Epithelial cell of proximal tubule (primary cell): ENCODE data around the gene OR10K1. TPM values are rescaled to one million over a fixed set of nuclear protein-coding genes. Genes with fewer than 3 reads are reported as not detected.

Experiments
- DNase-seq: peaks from one replicate; pipeline ENCODE4 v3.0.0-alpha.2; 2011; ENCODE audit warnings: low read depth
- H3K4me3 ChIP-seq: 2 replicates; pipeline ENCODE4 v1.5.1; 2011; ENCODE audit warnings: low read depth, mild to moderate bottlenecking, low read length
- CTCF ChIP-seq: conservative IDR thresholded peaks from 2 replicates; pipeline ENCODE4 v1.5.1; 2012; ENCODE audit warnings: low read depth, mild to moderate bottlenecking, low read length
- total RNA-seq: library from RNA; depleted of rRNA; stranded (reverse); fragments of >200 nt; gene quantifications from 2 replicates; pipeline ENCODE4 v1.2.3, GENCODE V29; 2015

OR10K1 gene
- total RNA-seq, 1 donor from 2014 or later: not detected

DNA sequence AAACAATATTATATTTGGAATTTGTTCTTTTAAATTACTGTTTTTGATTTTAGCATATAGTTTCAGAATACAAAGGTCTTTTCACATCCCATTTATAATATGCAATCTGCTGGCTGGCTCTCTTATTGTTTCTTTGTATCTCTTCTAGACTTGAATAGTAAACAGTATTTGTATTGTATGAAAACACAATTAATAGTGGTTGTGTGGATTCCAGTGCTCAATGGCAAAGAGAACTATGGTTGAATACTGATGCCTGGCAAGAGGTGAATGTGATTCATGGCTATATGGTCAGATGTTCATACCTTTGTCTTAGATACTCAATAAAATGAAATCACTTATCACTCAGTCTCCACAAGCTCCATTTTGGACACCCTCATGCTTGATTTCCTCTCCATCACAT lies 55.3 kb downstream of the OR10K1 start:
- DNase-seq: no peak
- no peak overlapping the region for H3K4me3 ChIP-seq
- TF ChIP-seq CTCF: no peak

Other genes starting within 250 kb of the OR10K1 start
- not detected in 2 replicates for gene CD1A, start 207.4 kb upstream of the OR10K1 start, total RNA-seq
- gene CD1C, start 171.9 kb upstream of the OR10K1 start, total RNA-seq: not detected in 2 replicates
- gene CD1B, start 130.3 kb upstream of the OR10K1 start, total RNA-seq: not detected in 2 replicates
- not detected in 2 replicates for gene CD1E, start 107.9 kb upstream of the OR10K1 start, total RNA-seq
- not detected in 2 replicates for gene OR10T2, start 62.4 kb upstream of the OR10K1 start, total RNA-seq
- gene OR10K2, start 35.6 kb upstream of the OR10K1 start, total RNA-seq: not detected in 2 replicates
- gene OR10R2, start 10.4 kb downstream of the OR10K1 start, total RNA-seq: not detected in 2 replicates
- gene OR6Y1, start 92.6 kb downstream of the OR10K1 start, total RNA-seq: not detected in 2 replicates
- gene OR6P1, start 108.7 kb downstream of the OR10K1 start, total RNA-seq: not detected in 2 replicates
- gene OR10X1, start 118.1 kb downstream of the OR10K1 start, total RNA-seq: not detected in 2 replicates
- not detected in 2 replicates for gene OR10Z1, start 143.4 kb downstream of the OR10K1 start, total RNA-seq
- not detected in 2 replicates for gene SPTA1, start 224.9 kb downstream of the OR10K1 start, total RNA-seq
- not detected in 2 replicates for gene OR6K2, start 238.8 kb downstream of the OR10K1 start, total RNA-seq